Testis (tissue), 2 donors: ENCODE measurements around the gene CALM3.

ENCODE experiments used
- POLR2A ChIP-seq: fragments of 450-650 bp; IDR thresholded peaks from one replicate; pipeline ENCODE4 v1.6.1; 2017; ENCODE audit warnings: antibody characterized with exemption, mild to moderate bottlenecking, moderate library complexity
- TF ChIP-seq, protein P1 (sequence below), 3 experiments: fragments of 450-650 bp in 2 of 3; fragments of 200-600 bp in 1 of 3; sonication (generic) in 1 of 3; IDR thresholded peaks; one replicate each; pipeline ENCODE4 v1.5.1; 2016 to 2019; ENCODE audit warnings: antibody characterized with exemption in 3 of 3, mild to moderate bottlenecking in 2 of 3, moderate library complexity in 1 of 3

DNA sequence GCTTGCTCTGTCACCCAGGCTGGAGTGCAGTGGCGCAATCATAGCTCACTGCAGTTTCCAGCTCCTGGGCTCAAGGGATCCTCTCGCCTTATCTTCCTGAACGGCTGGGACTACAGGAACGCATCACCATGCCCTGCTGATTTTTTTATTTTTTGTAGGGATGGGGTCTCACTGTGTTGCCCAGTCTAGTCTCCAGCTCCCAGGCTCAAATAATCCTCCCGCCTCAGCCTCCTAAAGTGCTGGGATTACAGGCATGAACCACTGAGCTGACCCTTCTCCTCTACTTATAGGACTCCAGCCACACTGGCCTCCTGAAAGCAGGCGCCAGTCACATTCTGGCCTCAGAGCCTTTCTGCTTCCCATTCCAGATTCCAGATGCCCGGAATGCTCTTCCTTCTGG, 49.3 kb downstream of the CALM3 start:
- TF ChIP-seq, protein P1, sequence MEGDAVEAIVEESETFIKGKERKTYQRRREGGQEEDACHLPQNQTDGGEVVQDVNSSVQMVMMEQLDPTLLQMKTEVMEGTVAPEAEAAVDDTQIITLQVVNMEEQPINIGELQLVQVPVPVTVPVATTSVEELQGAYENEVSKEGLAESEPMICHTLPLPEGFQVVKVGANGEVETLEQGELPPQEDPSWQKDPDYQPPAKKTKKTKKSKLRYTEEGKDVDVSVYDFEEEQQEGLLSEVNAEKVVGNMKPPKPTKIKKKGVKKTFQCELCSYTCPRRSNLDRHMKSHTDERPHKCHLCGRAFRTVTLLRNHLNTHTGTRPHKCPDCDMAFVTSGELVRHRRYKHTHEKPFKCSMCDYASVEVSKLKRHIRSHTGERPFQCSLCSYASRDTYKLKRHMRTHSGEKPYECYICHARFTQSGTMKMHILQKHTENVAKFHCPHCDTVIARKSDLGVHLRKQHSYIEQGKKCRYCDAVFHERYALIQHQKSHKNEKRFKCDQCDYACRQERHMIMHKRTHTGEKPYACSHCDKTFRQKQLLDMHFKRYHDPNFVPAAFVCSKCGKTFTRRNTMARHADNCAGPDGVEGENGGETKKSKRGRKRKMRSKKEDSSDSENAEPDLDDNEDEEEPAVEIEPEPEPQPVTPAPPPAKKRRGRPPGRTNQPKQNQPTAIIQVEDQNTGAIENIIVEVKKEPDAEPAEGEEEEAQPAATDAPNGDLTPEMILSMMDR (IDR thresholded peaks at IDR 0.05) = no peak
- TF ChIP-seq POLR2A = no peak
